ENCODE measurements around the gene TBCCD1.

TBCCD1 gene

GRCh38 chr3:186567072-186567921 lies at the start of gene TBCCD1:
TSS of gene TBCCD1 (minus strand) at chr3:186567339. CDS start at chr3:186564329, 3,010 bp downstream.
- TF ChIP-seq CTCF (conservative IDR thresholded peaks at IDR 0.05; ENCODE audit: low read length), result no peak
- peak; percentile 82 for DNase-seq (ENCODE audit: low read depth)
- peak within 1 kb of the TSS; percentile 96 for H3K4me3 ChIP-seq (ENCODE audit: low read length)

GRCh38 chr3:186616299-186616617 lies 49.1 kb upstream of the TBCCD1 start:
- no peak for TF ChIP-seq CTCF (conservative IDR thresholded peaks at IDR 0.05; ENCODE audit: low read length)
- DNase-seq (ENCODE audit: low read depth), result no peak
- H3K4me3 ChIP-seq (ENCODE audit: low read length), result no peak overlapping the region

- TF ChIP-seq CTCF (conservative IDR thresholded peaks at IDR 0.05; ENCODE audit: low read length), result peak; percentile 99
- H3K4me3 ChIP-seq (ENCODE audit: low read length), result no peak overlapping the region
- DNase-seq (ENCODE audit: low read depth), result peak; percentile 63
Observed at GRCh38 chr3:186614597-186615483, 47.7 kb upstream of the TBCCD1 start.

- no peak overlapping the region for H3K4me3 ChIP-seq (ENCODE audit: low read length)
- TF ChIP-seq CTCF (conservative IDR thresholded peaks at IDR 0.05; ENCODE audit: low read length), result no peak
- DNase-seq (ENCODE audit: low read depth), result no peak
Observed at GRCh38 chr3:186614266-186614596, 47.1 kb upstream of the TBCCD1 start.

- TF ChIP-seq CTCF (conservative IDR thresholded peaks at IDR 0.05; ENCODE audit: low read length), result no peak
- no peak for DNase-seq (ENCODE audit: low read depth)
- H3K4me3 ChIP-seq (ENCODE audit: low read length), result no peak overlapping the region
Observed at GRCh38 chr3:186613637-186614265, 46.6 kb upstream of the TBCCD1 start.

- TF ChIP-seq CTCF (conservative IDR thresholded peaks at IDR 0.05; ENCODE audit: low read length), result no peak
- no peak for DNase-seq (ENCODE audit: low read depth)
- no peak within 1 kb of the TSS for H3K4me3 ChIP-seq (ENCODE audit: low read length)
Observed at GRCh38 chr3:186612721-186613636, 45.8 kb upstream of the TBCCD1 start, which contains the start of gene AHSG. TSS of gene AHSG (plus strand) at chr3:186613060. CDS start at chr3:186613142, 82 bp downstream.

All from AG10803 (cell line).